Measurements from ENCODE around the gene OR6C76.

GRCh38 chr12:55472264-55472663 lies 46.2 kb downstream of the OR6C76 start:
- TF ChIP-seq CTCF (IDR thresholded peaks at IDR 0.05; ENCODE audit: low read depth, low read length) (no peak), EZH2phosphoT487 (IDR thresholded peaks at IDR 0.05; ENCODE audit: low read depth) (no peak)
